Fibroblast of upper back skin (primary cell): ENCODE measurements around the gene MYEF2.

Source experiments
- DNase-seq: peaks from one replicate; pipeline ENCODE4 v3.0.0-alpha.2; 2013

The MYEF2 gene

GRCh38 chr15:48085591-48085930 lies 92.5 kb downstream of the MYEF2 start:
- no peak for DNase-seq

- DNase-seq = peak; percentile 54
Observed at GRCh38 chr15:48084759-48085590, 93.1 kb downstream of the MYEF2 start.
